HepG2 (cell line): Measurements from ENCODE around the gene GALNT15. TPM values are rescaled to one million over a fixed set of nuclear protein-coding genes. Genes with fewer than 3 reads are reported as not detected.
A peak's percentile ranks its signal among the peaks of the same experiment; 100 is the strongest.

Experiments used
- CENPBD1 ChIP-seq: sonication (generic); formaldehyde crosslinking; IDR thresholded peaks from 2 replicates; pipeline ENCODE4 v1.8.0; 2022; ENCODE audit warnings: missing genetic modification reagents, low read depth, mild to moderate bottlenecking, borderline replicate concordance
- E2F5 ChIP-seq: sonication (generic); formaldehyde crosslinking; conservative IDR thresholded peaks from 2 replicates; pipeline ENCODE4 v1.4.0; 2020; ENCODE audit warnings: missing genetic modification reagents
- ETS1 ChIP-seq: sonication (generic); formaldehyde crosslinking; IDR thresholded peaks from 2 replicates; pipeline ENCODE4 v1.4.0; 2020; ENCODE audit warnings: missing genetic modification reagents
- FOXK2 ChIP-seq: fragments of 450-650 bp; IDR thresholded peaks from 2 replicates; pipeline ENCODE4 v1.6.1; 2016
- HMG20A ChIP-seq: IDR thresholded peaks from 2 replicates; pipeline ENCODE4 v1.6.1; 2016; ENCODE audit warnings: borderline replicate concordance
- HOXA3 ChIP-seq: sonication (generic); formaldehyde crosslinking; IDR thresholded peaks from 2 replicates; pipeline ENCODE4 v1.5.0; 2020; ENCODE audit warnings: missing genetic modification reagents
- KLF15 ChIP-seq: sonication (generic); formaldehyde crosslinking; IDR thresholded peaks from 2 replicates; pipeline ENCODE4 v1.8.1; 2023; ENCODE audit warnings: borderline replicate concordance, mild to moderate bottlenecking, inconsistent platforms, missing genetic modification reagents, mixed read lengths
- LBX2 ChIP-seq: sonication (generic); formaldehyde crosslinking; IDR thresholded peaks from 2 replicates; pipeline ENCODE4 v1.5.0; 2020; ENCODE audit warnings: missing genetic modification reagents, mild to moderate bottlenecking, borderline replicate concordance
- PRMT3 ChIP-seq: sonication (generic); formaldehyde crosslinking; IDR thresholded peaks from 2 replicates; pipeline ENCODE4 v1.8.1; 2022; ENCODE audit warnings: low read depth, mild to moderate bottlenecking, moderate library complexity, missing genetic modification reagents, borderline replicate concordance
- PRPF4 ChIP-seq: fragments of 200-400 bp; formaldehyde crosslinking; IDR thresholded peaks from 2 replicates; pipeline ENCODE4 v1.6.1; 2016; ENCODE audit warnings: low read length, low read depth; ENCODE audit not compliant: poor library complexity, severe bottlenecking
- SMARCE1 ChIP-seq: fragments of 450-650 bp; IDR thresholded peaks from 2 replicates; pipeline ENCODE4 v1.6.1; 2017; ENCODE audit warnings: borderline replicate concordance
- SNAPC4 ChIP-seq: sonication (generic); formaldehyde crosslinking; IDR thresholded peaks from 2 replicates; pipeline ENCODE4 v1.4.0; 2020; ENCODE audit warnings: mild to moderate bottlenecking, missing genetic modification reagents
- THAP8 ChIP-seq: sonication (generic); formaldehyde crosslinking; IDR thresholded peaks from 2 replicates; pipeline ENCODE4 v1.5.1; 2020; ENCODE audit warnings: missing genetic modification reagents, mild to moderate bottlenecking, borderline replicate concordance
- ZBTB20 ChIP-seq: sonication (generic); formaldehyde crosslinking; IDR thresholded peaks from 2 replicates; pipeline ENCODE4 v1.8.1; 2023; ENCODE audit warnings: missing genetic modification reagents, low read depth, mild to moderate bottlenecking, borderline replicate concordance
- ZC3H13 ChIP-seq: sonication (generic); formaldehyde crosslinking; IDR thresholded peaks from 2 replicates; pipeline ENCODE4 v1.8.1; 2023; ENCODE audit warnings: mild to moderate bottlenecking, missing genetic modification reagents, moderate library complexity
- ZNF18 ChIP-seq: sonication (generic); formaldehyde crosslinking; IDR thresholded peaks from 2 replicates; pipeline ENCODE4 v1.8.0; 2022; ENCODE audit warnings: mild to moderate bottlenecking, missing genetic modification reagents; ENCODE audit not compliant: insufficient replicate concordance
- ZNF253 ChIP-seq: sonication (generic); formaldehyde crosslinking; IDR thresholded peaks from 2 replicates; pipeline ENCODE4 v1.8.0; 2022; ENCODE audit warnings: mild to moderate bottlenecking, missing genetic modification reagents, borderline replicate concordance
- polyA plus RNA-seq, 8 experiments: library from polyadenylated mRNA; depleted of rRNA in 3 of 8; stranded (reverse) in 7 of 8; unstranded in 1 of 8; fragments of >200 nt; fragmentation: Illumina TruSeq in 4 of 8; extraction: Trizol in 4 of 8; gene quantifications; 2 replicates each; pipeline versions ENCODE4 v1.2.1 to v1.2.3, GENCODE V29; 2011 to 2016; ENCODE audit warnings: low read depth in 4 of 8, missing spikeins in 1 of 8, mixed read lengths in 1 of 8; ENCODE audit not compliant: insufficient read depth in 1 of 8
- total RNA-seq, 5 experiments: library from RNA; depleted of rRNA; stranded (reverse); fragments of >200 nt; fragmentation: Illumina TruSeq; extraction: Trizol; gene quantifications; 2 replicates each; pipeline ENCODE4 v1.2.3, GENCODE V29; 2016; ENCODE audit warnings: low read depth in 1 of 5

Gene GALNT15
- total and polyA plus RNA-seq, 2 of the 13 experiments (the other 11 are each of a cell fraction or from before 2014, with no cell fraction given) = 0.02 to 0.04 TPM

GRCh38 chr3:16247282-16248061 lies 73.0 kb downstream of the GALNT15 start (continued):
- TF ChIP-seq PRPF4 = no peak
- no peak for TF ChIP-seq ZNF253 (CRISPR knock-in tag)
- TF ChIP-seq ETS1 (CRISPR knock-in tag) = no peak
- no peak for TF ChIP-seq LBX2 (CRISPR knock-in tag)
- TF ChIP-seq PRMT3 = no peak
- no peak for TF ChIP-seq ZBTB20 (CRISPR knock-in tag)
- TF ChIP-seq HOXA3 (CRISPR knock-in tag) = no peak
- no peak; the same call in 1 of the 2 replicates for TF ChIP-seq SNAPC4 (CRISPR knock-in tag)
- no peak for TF ChIP-seq SMARCE1
- no peak for TF ChIP-seq FOXK2
- no peak for TF ChIP-seq ZNF18 (CRISPR knock-in tag)
- no peak for TF ChIP-seq E2F5 (CRISPR knock-in tag)
- TF ChIP-seq ZC3H13 = no peak
- no peak for TF ChIP-seq CENPBD1
- TF ChIP-seq HMG20A (CRISPR knock-in tag) = peak; percentile 36; the same call in 1 of the 2 replicates
- no peak for TF ChIP-seq THAP8 (CRISPR knock-in tag)
- no peak for TF ChIP-seq KLF15 (CRISPR knock-in tag)
